ELR (cell line): ENCODE data around the gene IFNAR1.
"Not testable (repeated sequence)": the region's sequence is repeated elsewhere in the genome, so short reads cannot be mapped to it uniquely, and the experiment has no call there.

Source experiments
- DNase-seq: peaks from one replicate; pipeline ENCODE4 v3.0.0-alpha.2; 2015; ENCODE audit warnings: low read depth

Gene IFNAR1

DNA sequence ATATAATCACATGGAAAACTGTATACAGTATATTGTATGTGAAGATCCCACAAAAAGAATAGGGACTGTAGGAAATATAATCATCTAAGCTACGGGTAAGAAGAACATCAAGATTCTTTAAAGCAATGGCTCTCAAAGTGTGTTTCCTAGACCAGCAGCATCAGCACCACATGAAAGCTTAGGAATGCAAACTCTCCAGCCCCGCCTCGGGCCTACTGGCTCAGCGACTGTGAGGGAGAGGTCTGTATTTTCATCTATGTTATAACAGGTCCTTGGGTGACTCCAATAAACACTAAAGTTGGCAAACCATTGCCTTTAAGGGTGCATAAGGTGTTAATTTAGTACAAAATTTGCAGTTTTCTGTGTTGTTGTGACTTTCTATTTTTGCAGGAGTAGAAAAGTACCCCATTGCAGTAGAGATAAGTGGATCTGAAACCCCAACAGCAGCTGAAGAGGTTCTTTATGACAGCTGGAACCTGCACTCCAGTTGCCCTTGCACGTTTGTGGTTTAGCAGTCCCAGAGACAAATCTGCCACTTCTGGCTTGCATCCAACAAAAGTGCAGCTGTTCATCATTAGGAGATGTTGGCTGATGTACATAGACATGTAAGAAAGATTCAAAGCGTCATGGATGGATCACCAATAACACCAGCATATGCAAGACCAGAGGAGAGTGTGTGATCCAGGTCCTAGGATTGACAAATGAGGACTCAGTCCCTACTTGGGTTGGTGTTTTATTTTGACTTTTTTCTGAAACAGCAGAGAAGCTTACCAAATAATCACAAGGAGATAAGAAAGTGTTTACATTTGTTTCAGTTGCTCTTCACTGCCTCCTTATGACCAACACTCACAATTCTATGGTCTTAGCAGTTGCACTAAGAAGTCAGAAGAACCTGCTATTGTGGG is 15.9 kb upstream of the IFNAR1 start:
- DNase-seq = no peak

DNA sequence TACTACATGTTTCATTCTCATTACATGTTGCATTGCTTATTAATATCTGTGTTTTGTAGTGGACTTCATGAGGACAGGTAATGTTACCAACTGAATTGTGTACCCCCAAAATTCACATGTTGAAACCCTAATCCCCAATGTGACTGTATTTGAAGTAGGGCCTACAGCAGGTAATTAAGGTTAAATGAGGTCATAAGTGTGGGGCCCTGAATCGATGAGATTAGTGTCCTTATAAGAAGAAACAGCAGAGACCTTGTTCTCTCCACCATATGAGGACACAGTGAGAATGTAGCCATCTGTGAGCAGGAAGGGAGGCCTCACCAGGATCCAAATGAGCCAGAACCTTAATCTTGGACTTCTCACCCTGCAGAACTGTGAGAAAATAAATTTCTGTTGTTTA is 15.0 kb upstream of the IFNAR1 start:
- DNase-seq = no peak

DNA sequence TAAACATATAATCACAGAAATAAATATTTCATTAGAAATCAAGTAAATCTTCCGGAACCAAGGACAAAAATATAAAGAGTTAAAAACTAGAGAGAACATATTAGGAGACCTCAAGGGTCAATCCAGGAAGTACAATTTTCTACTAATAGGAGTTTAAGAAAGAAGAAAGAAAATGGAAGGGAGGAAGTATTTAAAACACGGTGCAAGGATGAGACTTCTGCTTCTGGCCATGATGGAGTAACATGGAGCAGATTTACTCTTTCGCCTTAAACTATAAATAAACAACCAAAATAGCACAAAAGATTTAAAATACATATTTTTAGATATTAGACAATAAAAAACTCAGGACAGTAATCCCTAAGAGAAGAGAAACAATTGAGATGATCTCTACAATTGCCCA is 12.6 kb upstream of the IFNAR1 start:
- DNase-seq = no peak

DNA sequence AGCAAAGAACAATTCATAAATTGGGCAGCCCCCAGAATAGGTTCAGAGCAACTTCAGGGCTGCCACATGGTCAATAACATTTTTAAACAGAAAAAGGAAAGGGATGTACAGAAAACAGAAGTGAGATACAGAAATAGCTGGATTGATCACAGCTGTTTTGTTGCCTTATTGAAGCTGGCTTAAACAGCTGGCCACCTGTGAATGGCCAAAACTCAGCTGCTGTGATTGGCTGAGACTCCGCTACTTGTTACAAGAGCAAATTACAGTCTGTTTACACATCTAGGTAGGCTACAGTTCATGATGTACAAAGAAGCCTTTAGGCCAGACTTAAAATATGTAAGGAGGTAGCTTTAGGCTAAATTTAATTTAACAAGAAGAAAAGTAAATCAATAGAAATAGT is 11.6 kb upstream of the IFNAR1 start:
- no peak for DNase-seq

DNA sequence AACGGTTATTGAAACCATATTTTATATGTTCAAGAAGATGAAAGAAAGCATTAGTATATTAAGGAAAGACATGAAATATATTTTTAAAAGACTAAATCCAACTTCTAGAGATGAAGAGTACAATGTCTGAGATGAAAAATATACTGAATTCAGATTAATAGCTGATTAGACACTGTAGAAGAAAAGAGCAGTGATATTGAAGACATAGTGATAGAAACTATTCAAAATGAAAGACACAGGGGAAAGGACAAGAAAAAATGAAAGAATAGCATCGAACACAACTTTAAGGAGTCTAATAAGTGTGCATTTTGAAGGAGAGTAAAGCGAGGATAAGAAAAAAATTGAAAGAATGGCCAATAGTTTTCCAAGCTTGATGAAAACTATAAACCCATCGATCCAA is 11.2 kb upstream of the IFNAR1 start:
- DNase-seq = no peak

- DNase-seq = no peak
These were observed 10.7 kb upstream of the IFNAR1 start for GRCh38 chr21:33314111-33314510.

GRCh38 chr21:33315946-33316710 is 8.6 kb upstream of the IFNAR1 start:
- DNase-seq = no peak

- DNase-seq = no peak
These were observed 7.6 kb upstream of the IFNAR1 start for GRCh38 chr21:33317145-33317544.

DNA sequence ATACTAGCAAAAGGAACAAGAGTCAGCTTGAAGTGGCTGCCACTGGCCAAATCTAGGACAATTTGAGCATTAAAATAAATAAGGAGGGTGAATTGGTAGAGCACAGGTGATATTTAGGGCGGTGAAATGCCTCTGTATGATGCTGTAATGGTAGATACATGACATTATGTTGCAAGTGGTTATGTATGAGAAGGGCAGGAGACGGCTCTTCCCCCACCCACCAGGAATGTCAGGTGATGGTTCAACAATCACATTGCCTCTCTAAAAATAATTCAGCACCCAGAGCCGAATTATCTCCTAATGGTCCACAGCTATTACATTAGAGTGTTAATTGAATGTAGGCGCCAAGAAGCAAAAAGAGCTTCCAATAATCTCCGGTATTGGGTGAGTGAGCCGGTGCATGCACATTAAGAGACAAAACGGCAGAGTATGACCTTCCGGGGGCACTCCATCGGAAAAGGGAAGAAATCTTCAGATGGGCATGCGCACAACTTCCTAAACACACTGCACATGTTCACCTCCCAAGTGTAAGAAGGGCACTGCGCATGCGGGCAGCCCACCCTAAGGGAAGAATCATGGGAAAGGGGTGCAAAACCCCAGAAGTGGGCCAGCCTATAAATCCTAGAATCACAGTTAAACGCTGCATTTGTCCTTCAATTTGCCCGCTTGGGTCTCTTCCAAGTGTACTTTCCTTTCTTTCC is 6.8 kb upstream of the IFNAR1 start:
- no peak for DNase-seq

- DNase-seq = not testable (repeated sequence)
These were observed 3.8 kb upstream of the IFNAR1 start for GRCh38 chr21:33321005-33321404.

DNA sequence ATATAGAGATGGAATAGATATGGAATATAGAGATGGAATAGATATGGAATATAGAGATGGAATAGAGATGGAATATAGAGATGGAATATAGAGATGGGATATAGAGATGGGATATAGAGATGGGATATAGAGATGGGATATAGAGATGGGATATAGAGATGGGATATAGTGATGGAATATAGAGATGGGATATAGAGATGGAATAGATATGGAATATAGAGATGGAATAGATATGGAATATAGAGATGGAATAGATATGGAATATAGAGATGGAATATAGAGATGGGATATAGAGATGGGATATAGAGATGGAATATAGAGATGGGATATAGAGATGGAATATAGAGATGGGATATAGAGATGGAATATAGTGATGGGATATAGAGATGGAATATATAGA is 1.2 kb upstream of the IFNAR1 start:
- DNase-seq = not testable (repeated sequence)

DNA sequence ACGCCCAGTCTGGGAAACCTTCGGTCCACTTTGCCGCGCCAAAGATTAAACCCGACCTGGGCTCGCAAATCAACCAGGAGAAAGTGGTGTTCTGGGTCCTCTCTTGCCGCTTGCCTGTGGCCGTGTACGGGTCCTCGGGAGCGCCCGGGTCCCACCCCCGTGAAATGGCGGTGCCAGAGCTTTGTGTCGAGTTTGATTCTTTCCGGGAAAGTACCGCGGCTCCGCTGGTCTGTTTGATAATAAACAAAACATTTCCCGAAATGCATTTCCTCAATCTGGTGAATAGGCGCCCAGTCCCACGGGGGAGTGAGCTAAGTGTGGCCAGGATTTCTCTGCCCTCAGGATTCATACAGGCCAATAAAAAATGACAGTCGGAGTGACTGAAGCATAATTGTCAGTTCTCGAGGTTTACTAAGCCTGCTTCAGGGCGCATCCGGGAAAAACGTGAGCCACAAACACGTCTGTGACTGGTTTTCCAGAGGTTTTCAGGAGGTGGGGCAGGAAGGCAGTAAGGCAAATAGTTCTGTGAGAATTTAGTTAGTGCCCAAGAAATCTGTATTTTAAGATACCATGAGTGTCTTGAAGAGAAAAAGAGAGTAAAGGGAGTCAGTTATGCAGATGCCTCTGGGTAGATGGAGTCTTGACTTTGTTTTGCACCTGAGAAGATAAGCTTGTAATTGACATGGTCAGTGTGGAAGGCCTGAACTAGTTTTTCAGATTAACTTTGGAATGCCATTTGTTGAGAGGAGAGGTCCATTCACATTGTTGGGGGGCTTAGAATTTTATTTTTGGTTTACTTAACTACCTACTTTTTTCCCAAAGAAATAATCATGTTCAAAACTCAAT is 675 bp downstream of the IFNAR1 start:
- DNase-seq = peak; percentile 83

DNA sequence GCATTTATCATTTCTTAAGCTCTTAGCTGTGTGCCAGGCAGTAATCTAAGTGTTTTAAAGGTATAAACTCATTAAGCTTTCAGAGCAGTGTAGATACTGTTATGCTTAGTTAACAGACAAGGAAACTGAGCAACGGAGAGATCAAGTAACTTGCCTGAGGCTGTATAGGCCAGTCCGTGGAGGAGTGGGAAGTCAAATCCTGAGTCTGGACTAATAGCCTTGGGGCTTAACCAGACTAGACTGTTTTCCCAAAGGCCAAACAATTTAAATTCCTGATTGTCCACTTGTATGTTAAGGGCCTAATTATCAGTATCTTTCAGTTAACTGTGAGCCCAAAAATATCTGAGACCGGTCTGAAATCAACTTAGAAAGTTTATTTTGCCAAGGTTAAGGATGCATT is 2.6 kb downstream of the IFNAR1 start:
- DNase-seq = no peak

GRCh38 chr21:33327792-33328433 is 3.1 kb downstream of the IFNAR1 start:
- DNase-seq = no peak

DNA sequence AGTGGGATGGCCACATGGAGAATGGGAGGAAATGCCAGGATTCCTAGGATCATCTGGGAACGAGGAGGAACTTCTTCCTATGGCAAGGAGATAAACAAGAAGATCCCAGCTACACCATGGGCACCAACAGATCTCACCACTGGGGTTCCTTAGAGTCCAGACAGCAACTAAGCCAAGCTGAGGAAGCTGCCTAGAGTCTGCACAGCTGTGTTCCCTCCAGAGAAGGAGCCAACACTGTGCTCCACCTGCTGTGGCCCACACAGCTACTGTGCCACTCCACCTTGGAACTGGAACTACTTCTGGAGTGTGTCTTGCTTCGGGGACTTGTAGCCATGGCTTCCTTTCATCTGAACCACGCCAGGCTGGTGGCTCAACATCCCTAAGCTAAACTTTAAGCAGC is 6.0 kb downstream of the IFNAR1 start:
- no peak for DNase-seq

DNA sequence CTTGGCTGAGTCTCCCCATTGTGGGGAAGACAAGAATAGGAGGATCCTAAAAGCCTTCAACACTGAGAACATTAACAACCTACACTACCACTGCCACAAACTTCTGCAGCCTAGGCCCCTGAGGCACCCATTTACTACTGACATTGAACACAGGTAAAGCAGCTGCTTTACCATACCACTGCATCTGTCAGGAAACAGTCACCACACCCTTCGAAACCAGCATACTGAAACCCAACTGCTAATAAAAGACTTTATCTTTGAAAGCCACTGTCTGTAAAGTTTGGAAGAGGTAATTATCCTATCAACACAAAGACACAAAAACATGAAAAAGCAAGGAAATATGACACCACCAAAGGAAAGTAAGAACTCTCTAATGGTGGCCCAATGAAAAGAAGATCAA is 7.4 kb downstream of the IFNAR1 start:
- no peak for DNase-seq

DNA sequence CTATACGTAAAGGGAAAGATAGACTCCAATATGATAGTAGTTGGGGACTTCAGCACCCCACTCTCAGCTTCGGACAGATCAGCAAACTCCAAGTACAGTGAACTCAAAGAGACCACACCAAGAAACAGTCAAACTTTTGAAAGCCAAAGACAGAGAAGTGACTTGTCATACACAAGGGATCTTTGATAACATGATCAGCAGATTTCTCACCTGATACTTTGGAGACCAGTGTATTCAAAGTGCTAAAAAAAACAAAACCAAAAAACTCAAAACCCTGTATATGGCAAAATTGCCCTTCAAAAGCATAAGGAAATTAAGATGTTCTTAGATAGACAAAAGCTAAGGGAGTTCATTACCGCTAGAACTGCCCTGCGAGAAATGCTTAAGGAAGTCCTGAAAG is 9.4 kb downstream of the IFNAR1 start:
- no peak for DNase-seq

GRCh38 chr21:33334824-33335223 is 10.1 kb downstream of the IFNAR1 start:
- DNase-seq = no peak

DNA sequence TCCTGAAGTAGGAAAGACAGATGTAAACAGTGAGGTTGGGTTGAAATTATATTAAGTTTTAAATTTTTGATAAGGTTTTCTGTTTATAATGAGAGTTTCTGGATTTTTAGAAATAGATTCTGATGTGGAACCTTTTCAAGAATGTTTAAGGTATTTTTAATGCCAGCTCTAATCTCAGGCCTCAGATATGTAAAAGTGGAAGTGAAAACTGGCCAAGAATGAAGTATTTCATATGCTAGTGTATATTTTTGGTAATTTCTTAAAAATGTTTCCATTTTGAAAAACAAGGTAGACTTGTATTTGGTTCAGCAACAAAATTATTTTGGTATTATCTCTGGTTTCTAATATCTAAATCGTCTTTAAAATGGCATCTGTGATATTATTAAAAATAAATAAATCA is 14.4 kb downstream of the IFNAR1 start:
- DNase-seq = no peak

GRCh38 chr21:33339918-33340317 is 15.1 kb downstream of the IFNAR1 start:
- no peak for DNase-seq

GRCh38 chr21:33345751-33346238 is 21.0 kb downstream of the IFNAR1 start:
- DNase-seq = no peak
